H1 (cell line): Measurements from ENCODE around the gene DYNLT2B. TPM values are rescaled to one million over a fixed set of nuclear protein-coding genes. Genes with fewer than 3 reads are reported as not detected.

ENCODE experiments used
- CTCF ChIA-PET: fragments of 300-600 bp; sonication (Branson Sonifier 250); formaldehyde crosslinking; loops from one replicate; lab custom pipeline; 2021; ENCODE audit not compliant: partially characterized antibody; lab: Charles Lee
- POLR2A ChIA-PET: fragments of 300-600 bp; sonication (Branson Sonifier 250); formaldehyde crosslinking; loops from one replicate; lab custom pipeline; 2021; ENCODE audit warnings: inconsistent platforms; ENCODE audit not compliant: partially characterized antibody; lab: Charles Lee
- DNase-seq, 2 experiments: peaks; one replicate each; pipeline versions ENCODE4 v3.0.0 to v3.0.0-alpha.2; 2010 to 2022; ENCODE audit warnings: low spot score in 2 of 2, low read depth in 1 of 2, mixed read lengths in 1 of 2
- FAIRE-seq: peaks from 2 replicates; lab custom pipeline; 2011; peaks lifted over from hg19 to GRCh38; lab: Jason Lieb, UNC
- H2AFZ ChIP-seq: 2 replicates; pipeline ENCODE4 v1.8.1; 2012; ENCODE audit warnings: low read length, inconsistent platforms
- H2AK5ac ChIP-seq: 2 replicates; pipeline ENCODE4 v1.6.1; 2013; ENCODE audit warnings: low read depth, low read length
- H2BK120ac ChIP-seq: replicated peaks from 2 replicates; pipeline ENCODE3; 2013; ENCODE audit warnings: low read depth, low read length, inconsistent platforms
- H2BK12ac ChIP-seq: 2 replicates; pipeline ENCODE4 v1.6.1; 2013; ENCODE audit warnings: low read depth, low read length
- H2BK15ac ChIP-seq: 2 replicates; pipeline ENCODE4 v1.6.1; 2013; ENCODE audit warnings: low read length
- H2BK20ac ChIP-seq: 2 replicates; pipeline ENCODE4 v1.6.1; 2013; ENCODE audit warnings: low read length
- H2BK5ac ChIP-seq: 2 replicates; pipeline ENCODE4 v1.6.1; 2013; ENCODE audit warnings: low read depth, low read length
- H3K14ac ChIP-seq: 2 replicates; pipeline ENCODE4 v1.6.1; 2013; ENCODE audit warnings: inconsistent platforms; ENCODE audit not compliant: insufficient read length
- H3K18ac ChIP-seq: 2 replicates; pipeline ENCODE4 v1.6.1; 2013; ENCODE audit warnings: low read length; ENCODE audit errors: extremely low read depth
- H3K23ac ChIP-seq: 2 replicates; pipeline ENCODE4 v1.6.1; 2013; ENCODE audit warnings: inconsistent platforms; ENCODE audit not compliant: insufficient read length
- H3K23me2 ChIP-seq: 2 replicates; pipeline ENCODE4 v1.6.1; 2013; ENCODE audit warnings: low read depth, low read length
- H3K27ac ChIP-seq: 2 replicates; pipeline ENCODE4 v1.6.1; 2011; ENCODE audit warnings: low read depth, low read length, inconsistent platforms
- H3K27me3 ChIP-seq, 4 experiments: replicated peaks in 1 of 4; 1 replicate in 1 of 4; 2 replicates in 3 of 4; pipeline versions ENCODE4 v1.6.1 to v1.8.1; 2011 to 2013; ENCODE audit warnings: low read length in 3 of 4, mild to moderate bottlenecking in 3 of 4, inconsistent platforms in 2 of 4, mixed read lengths in 2 of 4, moderate library complexity in 1 of 4; ENCODE audit not compliant: control insufficient read depth in 3 of 4, insufficient read depth in 3 of 4; ENCODE audit errors: extremely low read depth in 1 of 4
- H3K36me3 ChIP-seq, 4 experiments: 2 replicates each; pipeline versions ENCODE4 v1.6.1 to v1.8.1; 2011 to 2013; ENCODE audit warnings: mild to moderate bottlenecking in 4 of 4, low read length in 3 of 4, moderate library complexity in 2 of 4, control low read depth in 1 of 4, inconsistent platforms in 1 of 4; ENCODE audit not compliant: insufficient read depth in 4 of 4, control insufficient read depth in 2 of 4
- H3K4ac ChIP-seq: replicated peaks from 2 replicates; pipeline ENCODE3; 2013; ENCODE audit warnings: low read length, low read depth, mixed read lengths, inconsistent platforms; ENCODE audit not compliant: insufficient read length
- H3K4me1 ChIP-seq, 4 experiments: replicated peaks in 1 of 4; 1 replicate in 1 of 4; 2 replicates in 3 of 4; pipeline versions ENCODE4 v1.6.1 to v1.8.1; 2011 to 2013; ENCODE audit warnings: low read length in 3 of 4, inconsistent platforms in 2 of 4, mixed read lengths in 1 of 4; ENCODE audit not compliant: insufficient read depth in 4 of 4, control insufficient read depth in 3 of 4
- H3K4me2 ChIP-seq, 2 experiments: 2 replicates each; pipeline versions ENCODE4 v1.6.1 to v1.8.1; 2011 to 2013; ENCODE audit warnings: low read depth in 2 of 2, low read length in 2 of 2, control low read depth in 1 of 2, inconsistent platforms in 1 of 2, mild to moderate bottlenecking in 1 of 2; ENCODE audit not compliant: insufficient read depth in 1 of 2
- H3K4me3 ChIP-seq, 4 experiments: fragments of 200-600, 300-600 bp in 1 of 4; sonication (generic), shearing (Covaris generic), sonication (Bioruptor Twin) in 1 of 4; 2 replicates each; pipeline versions ENCODE4 v1.5.1 to v1.8.1; 2011 to 2016; ENCODE audit warnings: low read length in 4 of 4, low read depth in 3 of 4, control low read depth in 2 of 4, inconsistent platforms in 2 of 4, mild to moderate bottlenecking in 2 of 4, mixed read lengths in 1 of 4, moderate library complexity in 1 of 4; ENCODE audit not compliant: insufficient read depth in 2 of 4; ENCODE audit errors: extremely low read depth in 1 of 4
- H3K56ac ChIP-seq: replicated peaks from 2 replicates; pipeline ENCODE3; 2013; ENCODE audit warnings: low read depth, mild to moderate bottlenecking, mixed read lengths, low read length, inconsistent platforms; ENCODE audit not compliant: insufficient read length
- H3K79me1 ChIP-seq: 2 replicates; pipeline ENCODE4 v1.6.1; 2013; ENCODE audit warnings: low read depth, low read length, control low read depth
- H3K79me2 ChIP-seq, 2 experiments: 2 replicates each; pipeline versions ENCODE4 v1.6.1 to v1.8.1; 2012 to 2013; ENCODE audit warnings: low read length in 2 of 2, mild to moderate bottlenecking in 2 of 2, inconsistent platforms in 1 of 2; ENCODE audit not compliant: insufficient read depth in 2 of 2, control insufficient read depth in 1 of 2
- H3K9ac ChIP-seq, 4 experiments: replicated peaks in 1 of 4; 1 replicate in 1 of 4; 2 replicates in 3 of 4; pipeline versions ENCODE4 v1.6.1 to v1.8.1; 2011 to 2013; ENCODE audit warnings: low read depth in 3 of 4, low read length in 3 of 4, control low read depth in 2 of 4, mild to moderate bottlenecking in 2 of 4, moderate library complexity in 2 of 4, inconsistent platforms in 1 of 4; ENCODE audit errors: extremely low read depth in 1 of 4
- H3K9me3 ChIP-seq, 2 experiments: 2 replicates each; pipeline versions ENCODE4 v1.6.1 to v1.8.1; 2012 to 2013; ENCODE audit warnings: mild to moderate bottlenecking in 2 of 2, moderate library complexity in 2 of 2, control low read depth in 1 of 2, inconsistent platforms in 1 of 2, low read depth in 1 of 2, low read length in 1 of 2, mixed read lengths in 1 of 2; ENCODE audit not compliant: insufficient read depth in 2 of 2
- H4K20me1 ChIP-seq, 2 experiments: replicated peaks in 1 of 2; 2 replicates each; pipeline versions ENCODE3 to v1.8.1; 2011 to 2013; ENCODE audit warnings: inconsistent platforms in 2 of 2, low read length in 2 of 2, mild to moderate bottlenecking in 1 of 2; ENCODE audit not compliant: insufficient read depth in 2 of 2, control insufficient read depth in 1 of 2
- H4K5ac ChIP-seq: 2 replicates; pipeline ENCODE4 v1.6.1; 2013; ENCODE audit warnings: low read length, low read depth, mixed read lengths, inconsistent platforms; ENCODE audit not compliant: insufficient read length
- H4K8ac ChIP-seq: 2 replicates; pipeline ENCODE4 v1.8.0; 2013; ENCODE audit warnings: mild to moderate bottlenecking, moderate library complexity, low read length, inconsistent platforms; ENCODE audit not compliant: insufficient read depth; ENCODE audit errors: extremely low read depth
- H4K91ac ChIP-seq: replicated peaks from 2 replicates; pipeline ENCODE3; 2013; ENCODE audit warnings: low read length, mixed read lengths, inconsistent platforms; ENCODE audit not compliant: insufficient read length
- RFX5 ChIP-seq: IDR thresholded peaks from 2 replicates; pipeline ENCODE4 v1.6.1; 2011; ENCODE audit warnings: low read depth, low read length, improper control_type of control experiment, borderline replicate concordance
- SIX5 ChIP-seq: IDR thresholded peaks from 2 replicates; pipeline ENCODE4 v1.6.1; 2011; ENCODE audit warnings: mild to moderate bottlenecking, low read depth, low read length
- SP1 ChIP-seq: IDR thresholded peaks from 2 replicates; pipeline ENCODE4 v1.6.1; 2011; ENCODE audit warnings: low read depth, low read length
- TEAD4 ChIP-seq: IDR thresholded peaks from 2 replicates; pipeline ENCODE4 v1.6.1; 2012; ENCODE audit warnings: low read depth, low read length, inconsistent platforms, mixed read lengths
- WGBS, 2 experiments: shearing (Covaris generic) in 1 of 2; methylation state at CpG; one replicate each; pipeline versions ENCODE4 v1.1.6 to v1.1.7; 2013 to 2015; ENCODE audit warnings: low lambda C conversion rate in 2 of 2, mixed read lengths in 2 of 2, inconsistent platforms in 1 of 2, low coverage in 1 of 2, missing lambda C conversion rate in 1 of 2; ENCODE audit not compliant: insufficient replicate concordance in 2 of 2, insufficient coverage in 1 of 2, insufficient read length in 1 of 2; ENCODE audit errors: extremely low coverage in 1 of 2, missing lambda C conversion rate in 1 of 2; 5-methylcytosine and 5-hydroxymethylcytosine counted together
- polyA plus RNA-seq, 7 experiments: library from polyadenylated mRNA; depleted of rRNA in 3 of 7; stranded (reverse) in 5 of 7; unstranded in 2 of 7; fragments of >200 nt in 5 of 7; fragments of 200-250 nt in 2 of 7; gene quantifications; 1 replicate in 5 of 7; 2 replicates in 1 of 7; 4 replicates in 1 of 7; pipeline versions ENCODE4 v1.2.1 to v1.2.3, GENCODE V29; 2011 to 2013; ENCODE audit warnings: missing spikeins in 2 of 7, mixed read lengths in 2 of 7
- total RNA-seq: library from RNA; stranded (reverse); fragmentation: NEBNext Ultra II Directional; extraction: Animal tissue kit (Norgen Biotek cat#: 25700); gene quantifications from 2 replicates; pipeline ENCODE4 v1.2.1, GENCODE V29; 2021

The DYNLT2B gene
- total and polyA plus RNA-seq, 2 of the 8 experiments (the other 6 are each of a cell fraction or from before 2014, with no cell fraction given): 10.9 to 22.2 TPM

GRCh38 chr3:196355668-196356067 lies 37.6 kb upstream of the DYNLT2B start:
- TF ChIP-seq SP1: no peak
- no peak for TF ChIP-seq RFX5
- no peak for TF ChIP-seq SIX5
- no peak for TF ChIP-seq TEAD4
- Histone ChIP-seq H2BK120ac (no peak overlapping the region), H4K5ac (no peak overlapping the region), H2BK12ac (no peak overlapping the region), H3K4me3 (no peak overlapping the region), H2AK5ac (no peak overlapping the region), H3K27ac (no peak overlapping the region), H3K27me3 (no peaks in the 10 kb centered on the region), H3K9me3 (no peaks in the 10 kb centered on the region), H2AFZ (no peak overlapping the region), H3K36me3 (peaks cover 17 to 52% (median 30%) of the 10 kb centered on the region in 4 experiments), H3K4ac (no peak overlapping the region), H4K20me1 (peaks cover 0 to 5% of the 10 kb centered on the region in 2 experiments), H2BK5ac (no peak overlapping the region), H3K79me2 (no peaks in the 10 kb centered on the region), H4K8ac (no peak overlapping the region), H3K4me2 (no peak overlapping the region), H3K14ac (no peak overlapping the region), H3K56ac (no peak overlapping the region), H4K91ac (no peak overlapping the region), H2BK20ac (no peak overlapping the region), H2BK15ac (no peak overlapping the region), H3K4me1 (no peaks in the 10 kb centered on the region), H3K79me1 (peaks cover 3% of the 10 kb centered on the region; the same call in 1 of the 2 replicates), H3K18ac (no peak overlapping the region), H3K23me2 (no peaks in the 10 kb centered on the region), H3K9ac (no peak overlapping the region), H3K23ac (no peak overlapping the region)
- no peak for DNase-seq
- FAIRE-seq: no peak
- WGBS, 2 experiments: 96% methylated on average over 1 of the region's 1 CpG; no CpG with 5 or more reads in 1 of the 2 experiments
- ChIA-PET CTCF (interaction anchor here (1.0 kb wide), 1 partner anchor 28 kb away, joined by 4 read pairs; no protein-coding TSS in a partner anchor), POLR2A (no interaction called here)
